ENCODE results near the gene PAXX. TPM values are rescaled to one million over a fixed set of nuclear protein-coding genes. Genes with fewer than 3 reads are reported as not detected.

Gene PAXX
- polyA plus RNA-seq, 1 donor (not counting 4 experiments of a cell fraction or from before 2014, with no cell fraction given) = 11.2 TPM

DNA sequence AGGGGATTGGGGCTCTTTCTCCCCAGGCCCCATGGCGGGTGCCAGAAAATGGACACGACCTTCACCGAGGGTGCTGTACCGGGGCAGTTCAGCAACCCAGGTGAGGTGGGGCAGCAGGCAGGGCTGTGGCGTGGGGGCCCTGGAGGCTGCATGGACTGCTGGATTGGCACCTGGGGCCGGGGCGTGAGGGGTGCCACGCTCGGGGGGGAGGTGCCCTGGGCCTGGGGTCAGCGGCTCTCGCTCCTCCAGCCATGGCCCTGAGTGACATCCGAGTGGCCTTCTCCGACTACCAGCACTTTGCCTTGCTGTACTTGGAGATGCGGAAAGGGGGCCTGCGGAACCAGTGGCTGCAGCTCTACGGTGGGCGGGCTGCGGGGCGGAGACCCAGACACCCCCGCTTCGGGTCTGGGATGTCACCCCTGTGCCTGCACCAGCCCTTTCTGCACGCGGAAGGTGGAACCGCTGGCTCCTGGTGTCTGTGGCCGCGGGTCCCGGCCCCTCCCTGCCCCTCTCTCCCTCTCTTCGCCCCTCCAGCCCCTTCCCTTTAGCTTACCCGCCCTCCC, 7.7 kb upstream of the PAXX start:
- H3K79me2 ChIP-seq (ENCODE audit: control insufficient read depth, insufficient read depth, low read length) = no peaks in the 10 kb centered on the region
- no peaks in the 10 kb centered on the region for H3K9me1 ChIP-seq (ENCODE audit: control insufficient read depth, extremely low read depth, insufficient read depth, low read length)
- no peaks in the 10 kb centered on the region for H3K36me3 ChIP-seq (ENCODE audit: control insufficient read depth in 2 of 2, extremely low read depth in 1 of 2, insufficient read depth in 2 of 2, low read length in 2 of 2)
- H2AFZ ChIP-seq (ENCODE audit: control insufficient read depth, low read length) = no peak overlapping the region
- no peak for TF ChIP-seq EZH2 (IDR thresholded peaks at IDR 0.05; ENCODE audit: low read length)
- TF ChIP-seq, protein P1, sequence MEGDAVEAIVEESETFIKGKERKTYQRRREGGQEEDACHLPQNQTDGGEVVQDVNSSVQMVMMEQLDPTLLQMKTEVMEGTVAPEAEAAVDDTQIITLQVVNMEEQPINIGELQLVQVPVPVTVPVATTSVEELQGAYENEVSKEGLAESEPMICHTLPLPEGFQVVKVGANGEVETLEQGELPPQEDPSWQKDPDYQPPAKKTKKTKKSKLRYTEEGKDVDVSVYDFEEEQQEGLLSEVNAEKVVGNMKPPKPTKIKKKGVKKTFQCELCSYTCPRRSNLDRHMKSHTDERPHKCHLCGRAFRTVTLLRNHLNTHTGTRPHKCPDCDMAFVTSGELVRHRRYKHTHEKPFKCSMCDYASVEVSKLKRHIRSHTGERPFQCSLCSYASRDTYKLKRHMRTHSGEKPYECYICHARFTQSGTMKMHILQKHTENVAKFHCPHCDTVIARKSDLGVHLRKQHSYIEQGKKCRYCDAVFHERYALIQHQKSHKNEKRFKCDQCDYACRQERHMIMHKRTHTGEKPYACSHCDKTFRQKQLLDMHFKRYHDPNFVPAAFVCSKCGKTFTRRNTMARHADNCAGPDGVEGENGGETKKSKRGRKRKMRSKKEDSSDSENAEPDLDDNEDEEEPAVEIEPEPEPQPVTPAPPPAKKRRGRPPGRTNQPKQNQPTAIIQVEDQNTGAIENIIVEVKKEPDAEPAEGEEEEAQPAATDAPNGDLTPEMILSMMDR (optimal IDR thresholded peaks at IDR 0.05 in 1 of 3, IDR thresholded peaks at IDR 0.05 in 1 of 3, conservative IDR thresholded peaks at IDR 0.05 in 1 of 3; ENCODE audit: extremely low read depth in 1 of 3, insufficient read depth in 2 of 3, low read length in 3 of 3) = no peak
- H3K4me3 ChIP-seq (ENCODE audit: control insufficient read depth in 2 of 3, extremely low read depth in 1 of 3, insufficient read depth in 2 of 3, low read depth in 1 of 3, low read length in 3 of 3) = no peak overlapping the region
- no peak overlapping the region for H3K27ac ChIP-seq (ENCODE audit: control insufficient read depth, insufficient read depth, low read length)
- no peaks in the 10 kb centered on the region for H3K9me3 ChIP-seq (ENCODE audit: control insufficient read depth, low read depth, low read length)
- no peak overlapping the region for H3K4me2 ChIP-seq (ENCODE audit: control insufficient read depth, extremely low read depth, insufficient read depth, low read depth, low read length)
- H3K4me1 ChIP-seq (ENCODE audit: control insufficient read depth, extremely low read depth, insufficient read depth, low read length) = no peaks in the 10 kb centered on the region
- H3K27me3 ChIP-seq (ENCODE audit: control insufficient read depth, extremely low read depth, insufficient read depth, low read length) = peaks cover 27% of the 10 kb centered on the region
- FAIRE-seq (no peak), DNase-seq (ENCODE audit: low read depth, low spot score) (no peak)
- no peak overlapping the region for H3K9ac ChIP-seq (ENCODE audit: control insufficient read depth, extremely low read depth, insufficient read depth, low read length)
- dilution Hi-C loops (cut with MboI; ENCODE audit: extremely low pct_ligation_motif_present, low sequenced_read_pairs) = no loop called here
- H4K20me1 ChIP-seq (ENCODE audit: control insufficient read depth, extremely low read depth, insufficient read depth, low read length) = no peaks in the 10 kb centered on the region

DNA sequence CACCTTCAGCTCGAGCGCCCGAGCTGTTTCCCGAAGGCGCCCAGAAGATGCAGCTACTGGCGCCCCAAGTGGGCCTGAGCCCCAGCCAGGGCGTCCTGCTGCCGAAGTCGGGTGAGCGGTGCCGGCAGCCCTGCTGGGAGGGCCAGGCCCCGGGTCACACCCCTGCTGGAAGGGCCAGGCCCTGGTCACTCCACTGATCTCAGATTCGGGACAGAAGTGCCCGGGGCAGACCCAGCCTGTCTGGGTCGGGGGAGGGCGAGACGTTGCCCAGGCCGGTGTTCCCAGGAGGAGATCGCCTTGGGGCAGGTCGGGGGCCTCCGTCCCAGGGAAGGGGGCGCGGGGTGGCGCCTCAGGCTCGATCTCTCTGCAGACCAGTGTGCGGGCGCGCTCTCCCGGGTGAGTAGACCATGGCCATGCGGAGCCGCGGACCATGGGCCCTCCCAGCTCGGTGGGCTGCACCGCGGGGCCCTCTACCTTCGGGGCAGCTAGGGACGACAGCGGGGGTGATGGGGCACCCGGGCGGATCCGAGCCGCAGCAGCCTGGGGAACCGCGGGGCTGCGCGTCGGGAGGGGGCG, 7.1 kb upstream of the PAXX start:
- DNase-seq (ENCODE audit: low read depth, low spot score) (no peak), FAIRE-seq (no peak)
- Histone ChIP-seq H3K4me1 (ENCODE audit: control insufficient read depth, extremely low read depth, insufficient read depth, low read length) (no peaks in the 10 kb centered on the region), H3K27ac (ENCODE audit: control insufficient read depth, insufficient read depth, low read length) (no peak overlapping the region), H3K79me2 (ENCODE audit: control insufficient read depth, insufficient read depth, low read length) (no peaks in the 10 kb centered on the region), H3K9me3 (ENCODE audit: control insufficient read depth, low read depth, low read length) (no peaks in the 10 kb centered on the region), H3K9me1 (ENCODE audit: control insufficient read depth, extremely low read depth, insufficient read depth, low read length) (no peaks in the 10 kb centered on the region), H3K4me2 (ENCODE audit: control insufficient read depth, extremely low read depth, insufficient read depth, low read depth, low read length) (no peak overlapping the region), H4K20me1 (ENCODE audit: control insufficient read depth, extremely low read depth, insufficient read depth, low read length) (no peaks in the 10 kb centered on the region), H3K4me3 (ENCODE audit: control insufficient read depth in 2 of 3, extremely low read depth in 1 of 3, insufficient read depth in 2 of 3, low read depth in 1 of 3, low read length in 3 of 3) (no peak overlapping the region), H3K36me3 (ENCODE audit: control insufficient read depth in 2 of 2, extremely low read depth in 1 of 2, insufficient read depth in 2 of 2, low read length in 2 of 2) (no peaks in the 10 kb centered on the region), H2AFZ (ENCODE audit: control insufficient read depth, low read length) (no peak overlapping the region), H3K9ac (ENCODE audit: control insufficient read depth, extremely low read depth, insufficient read depth, low read length) (no peak overlapping the region), H3K27me3 (ENCODE audit: control insufficient read depth, extremely low read depth, insufficient read depth, low read length) (peaks cover 27% of the 10 kb centered on the region)
- TF ChIP-seq, protein P1 (optimal IDR thresholded peaks at IDR 0.05 in 1 of 3, IDR thresholded peaks at IDR 0.05 in 1 of 3, conservative IDR thresholded peaks at IDR 0.05 in 1 of 3; ENCODE audit: extremely low read depth in 1 of 3, insufficient read depth in 2 of 3, low read length in 3 of 3) = no peak
- TF ChIP-seq EZH2 (IDR thresholded peaks at IDR 0.05; ENCODE audit: low read length) = peak; percentile 90
- dilution Hi-C loops (cut with MboI; ENCODE audit: extremely low pct_ligation_motif_present, low sequenced_read_pairs) = no loop called here
